ENCODE measurements around the gene TDRD3.

Gene TDRD3

GRCh38 chr13:60396783-60397703 is at the start of gene TDRD3:
TDRD3 (plus strand) TSS chr13:60397220; CDS start chr13:60397365, 145 bp downstream.
- H3K27me3 ChIP-seq (ENCODE audit: insufficient read depth, low read length): no peaks in the 10 kb centered on the region
- H3K36me3 ChIP-seq (ENCODE audit: insufficient read depth, low read length): no peaks in the 10 kb centered on the region
- H3K9me3 ChIP-seq (ENCODE audit: low read length): no peaks in the 10 kb centered on the region

GRCh38 chr13:60347690-60348089 is 49.3 kb upstream of the TDRD3 start:
- no peak overlapping the region for H2AFZ ChIP-seq (ENCODE audit: low read depth, low read length)
- no peak overlapping the region for H3K4me3 ChIP-seq (ENCODE audit: low read length)
- no peaks in the 10 kb centered on the region for H3K27me3 ChIP-seq (ENCODE audit: insufficient read depth, low read length)
- peaks cover 2% of the 10 kb centered on the region for H3K9me3 ChIP-seq (ENCODE audit: low read length)
- H3K36me3 ChIP-seq (ENCODE audit: insufficient read depth, low read length): no peaks in the 10 kb centered on the region
- H3K4me1 ChIP-seq (ENCODE audit: insufficient read depth, low read length): no peaks in the 10 kb centered on the region

More at GRCh38 chr13:60396783-60397703, at the start of gene TDRD3:
- Histone ChIP-seq H2AFZ (ENCODE audit: low read depth, low read length) (peak within 1 kb of the TSS; percentile 93), H3K4me3 (ENCODE audit: low read length) (peak within 1 kb of the TSS; percentile 76), H3K4me1 (ENCODE audit: insufficient read depth, low read length) (peaks cover 13% of the 10 kb centered on the region)

GRCh38 chr13:60348097-60348496 is 48.9 kb upstream of the TDRD3 start:
- Histone ChIP-seq H3K27me3 (ENCODE audit: insufficient read depth, low read length) (no peaks in the 10 kb centered on the region), H2AFZ (ENCODE audit: low read depth, low read length) (no peak overlapping the region), H3K4me3 (ENCODE audit: low read length) (no peak overlapping the region), H3K9me3 (ENCODE audit: low read length) (peaks cover 2% of the 10 kb centered on the region), H3K4me1 (ENCODE audit: insufficient read depth, low read length) (no peaks in the 10 kb centered on the region), H3K36me3 (ENCODE audit: insufficient read depth, low read length) (no peaks in the 10 kb centered on the region)

- Histone ChIP-seq H3K9me3 (ENCODE audit: low read length) (peaks cover 2% of the 10 kb centered on the region), H3K4me3 (ENCODE audit: low read length) (no peak overlapping the region), H3K4me1 (ENCODE audit: insufficient read depth, low read length) (peaks cover 2% of the 10 kb centered on the region), H2AFZ (ENCODE audit: low read depth, low read length) (no peak overlapping the region), H3K27me3 (ENCODE audit: insufficient read depth, low read length) (no peaks in the 10 kb centered on the region), H3K36me3 (ENCODE audit: insufficient read depth, low read length) (no peaks in the 10 kb centered on the region)
These were observed 45.7 kb upstream of the TDRD3 start for GRCh38 chr13:60351326-60351725.

- Histone ChIP-seq H3K27me3 (ENCODE audit: insufficient read depth, low read length) (no peaks in the 10 kb centered on the region), H3K4me1 (ENCODE audit: insufficient read depth, low read length) (peaks cover 2% of the 10 kb centered on the region), H3K9me3 (ENCODE audit: low read length) (peaks cover 2% of the 10 kb centered on the region), H3K4me3 (ENCODE audit: low read length) (no peak overlapping the region), H2AFZ (ENCODE audit: low read depth, low read length) (no peak overlapping the region), H3K36me3 (ENCODE audit: insufficient read depth, low read length) (no peaks in the 10 kb centered on the region)
These were observed 45.0 kb upstream of the TDRD3 start for GRCh38 chr13:60351855-60352615.

GRCh38 chr13:60352644-60353043 is 44.4 kb upstream of the TDRD3 start:
- Histone ChIP-seq H3K9me3 (ENCODE audit: low read length) (peaks cover 2% of the 10 kb centered on the region), H3K4me1 (ENCODE audit: insufficient read depth, low read length) (peaks cover 2% of the 10 kb centered on the region), H3K27me3 (ENCODE audit: insufficient read depth, low read length) (no peaks in the 10 kb centered on the region), H2AFZ (ENCODE audit: low read depth, low read length) (no peak overlapping the region), H3K36me3 (ENCODE audit: insufficient read depth, low read length) (no peaks in the 10 kb centered on the region), H3K4me3 (ENCODE audit: low read length) (no peak overlapping the region)

- no peak overlapping the region for H2AFZ ChIP-seq (ENCODE audit: low read depth, low read length)
- H3K4me1 ChIP-seq (ENCODE audit: insufficient read depth, low read length): peaks cover 2% of the 10 kb centered on the region
- peaks cover 2% of the 10 kb centered on the region for H3K9me3 ChIP-seq (ENCODE audit: low read length)
- no peak overlapping the region for H3K4me3 ChIP-seq (ENCODE audit: low read length)
- no peaks in the 10 kb centered on the region for H3K36me3 ChIP-seq (ENCODE audit: insufficient read depth, low read length)
- no peaks in the 10 kb centered on the region for H3K27me3 ChIP-seq (ENCODE audit: insufficient read depth, low read length)
These were observed 42.0 kb upstream of the TDRD3 start for GRCh38 chr13:60355056-60355455.

- H3K4me1 ChIP-seq (ENCODE audit: insufficient read depth, low read length): peaks cover 2% of the 10 kb centered on the region
- H3K36me3 ChIP-seq (ENCODE audit: insufficient read depth, low read length): no peaks in the 10 kb centered on the region
- no peak overlapping the region for H3K4me3 ChIP-seq (ENCODE audit: low read length)
- H2AFZ ChIP-seq (ENCODE audit: low read depth, low read length): no peak overlapping the region
- H3K9me3 ChIP-seq (ENCODE audit: low read length): peaks cover 2% of the 10 kb centered on the region
- no peaks in the 10 kb centered on the region for H3K27me3 ChIP-seq (ENCODE audit: insufficient read depth, low read length)
These were observed 40.0 kb upstream of the TDRD3 start for GRCh38 chr13:60356970-60357369.

GRCh38 chr13:60358453-60358852 is 38.6 kb upstream of the TDRD3 start:
- Histone ChIP-seq H3K9me3 (ENCODE audit: low read length) (no peaks in the 10 kb centered on the region), H2AFZ (ENCODE audit: low read depth, low read length) (no peak overlapping the region), H3K4me3 (ENCODE audit: low read length) (no peak overlapping the region), H3K4me1 (ENCODE audit: insufficient read depth, low read length) (peaks cover 2% of the 10 kb centered on the region), H3K27me3 (ENCODE audit: insufficient read depth, low read length) (no peaks in the 10 kb centered on the region), H3K36me3 (ENCODE audit: insufficient read depth, low read length) (no peaks in the 10 kb centered on the region)

- H3K4me3 ChIP-seq (ENCODE audit: low read length): no peak overlapping the region
- no peaks in the 10 kb centered on the region for H3K36me3 ChIP-seq (ENCODE audit: insufficient read depth, low read length)
- no peaks in the 10 kb centered on the region for H3K9me3 ChIP-seq (ENCODE audit: low read length)
- no peaks in the 10 kb centered on the region for H3K4me1 ChIP-seq (ENCODE audit: insufficient read depth, low read length)
- no peaks in the 10 kb centered on the region for H3K27me3 ChIP-seq (ENCODE audit: insufficient read depth, low read length)
- no peak overlapping the region for H2AFZ ChIP-seq (ENCODE audit: low read depth, low read length)
These were observed 33.7 kb upstream of the TDRD3 start for GRCh38 chr13:60363288-60363687.

- Histone ChIP-seq H3K36me3 (ENCODE audit: insufficient read depth, low read length) (no peaks in the 10 kb centered on the region), H3K27me3 (ENCODE audit: insufficient read depth, low read length) (no peaks in the 10 kb centered on the region), H3K9me3 (ENCODE audit: low read length) (no peaks in the 10 kb centered on the region)
These were observed 27.8 kb upstream of the TDRD3 start for GRCh38 chr13:60369242-60369641.

GRCh38 chr13:60370343-60370742 is 26.7 kb upstream of the TDRD3 start:
- H3K27me3 ChIP-seq (ENCODE audit: insufficient read depth, low read length): no peaks in the 10 kb centered on the region
- H3K36me3 ChIP-seq (ENCODE audit: insufficient read depth, low read length): no peaks in the 10 kb centered on the region
- H2AFZ ChIP-seq (ENCODE audit: low read depth, low read length): no peak overlapping the region
- no peaks in the 10 kb centered on the region for H3K4me1 ChIP-seq (ENCODE audit: insufficient read depth, low read length)
- no peaks in the 10 kb centered on the region for H3K9me3 ChIP-seq (ENCODE audit: low read length)
- H3K4me3 ChIP-seq (ENCODE audit: low read length): no peak overlapping the region

More at GRCh38 chr13:60369242-60369641, 27.8 kb upstream of the TDRD3 start:
- no peak overlapping the region for H3K4me3 ChIP-seq (ENCODE audit: low read length)
- no peaks in the 10 kb centered on the region for H3K4me1 ChIP-seq (ENCODE audit: insufficient read depth, low read length)
- no peak overlapping the region for H2AFZ ChIP-seq (ENCODE audit: low read depth, low read length)

GRCh38 chr13:60372141-60372540 is 24.9 kb upstream of the TDRD3 start:
- H3K4me1 ChIP-seq (ENCODE audit: insufficient read depth, low read length): no peaks in the 10 kb centered on the region
- H3K36me3 ChIP-seq (ENCODE audit: insufficient read depth, low read length): no peaks in the 10 kb centered on the region
- no peaks in the 10 kb centered on the region for H3K9me3 ChIP-seq (ENCODE audit: low read length)
- no peak overlapping the region for H2AFZ ChIP-seq (ENCODE audit: low read depth, low read length)
- H3K4me3 ChIP-seq (ENCODE audit: low read length): no peak overlapping the region
- no peaks in the 10 kb centered on the region for H3K27me3 ChIP-seq (ENCODE audit: insufficient read depth, low read length)

Data from neuron (in vitro differentiated cells).